Fibroblast of the aortic adventitia (primary cell): Measurements from ENCODE around the gene CGB2. TPM values are rescaled to one million over a fixed set of nuclear protein-coding genes. Genes with fewer than 3 reads are reported as not detected.
"Not testable (repeated sequence)": the region's sequence is repeated elsewhere in the genome, so short reads cannot be mapped to it uniquely, and the experiment has no call there.

Source experiments
- DNase-seq: peaks from one replicate; pipeline ENCODE4 v3.0.0-alpha.2; 2010; ENCODE audit warnings: low read depth
- H3K4me3 ChIP-seq: 2 replicates; pipeline ENCODE4 v1.5.1; 2011; ENCODE audit warnings: low read depth, mild to moderate bottlenecking, control low read depth, low read length, moderate library complexity
- CTCF ChIP-seq: IDR thresholded peaks from 2 replicates; pipeline ENCODE4 v1.5.1; 2011; ENCODE audit warnings: mild to moderate bottlenecking, low read length, control low read depth, inconsistent platforms; ENCODE audit not compliant: insufficient read depth
- total RNA-seq: library from RNA; depleted of rRNA; stranded (reverse); fragments of >200 nt; gene quantifications from 2 replicates; pipeline ENCODE4 v1.2.3, GENCODE V29; 2012; ENCODE audit warnings: low replicate concordance

CGB2 gene
- total RNA-seq, 1 donor = not detected

- H3K4me3 ChIP-seq = peak overlapping the region; percentile 46
- peak; percentile 30 for DNase-seq
- peak; percentile 67 for TF ChIP-seq CTCF
Measured at GRCh38 chr19:49017666-49018351, 13.9 kb upstream of the CGB2 start.

- DNase-seq = not testable (repeated sequence)
- peak overlapping the region; percentile 46 for H3K4me3 ChIP-seq
Measured at GRCh38 chr19:49018388-49019241, 13.1 kb upstream of the CGB2 start.

GRCh38 chr19:49019242-49019932 lies 12.3 kb upstream of the CGB2 start:
- peak overlapping the region; percentile 9 for H3K4me3 ChIP-seq
- TF ChIP-seq CTCF = peak; percentile 7
- no peak for DNase-seq

- no peak for TF ChIP-seq CTCF
- H3K4me3 ChIP-seq = no peak overlapping the region
- DNase-seq = no peak
Measured at GRCh38 chr19:49020342-49020741, 11.3 kb upstream of the CGB2 start.

GRCh38 chr19:49020931-49021895 lies 10.5 kb upstream of the CGB2 start:
- DNase-seq = no peak

GRCh38 chr19:49022116-49022515 lies 9.6 kb upstream of the CGB2 start:
- no peak overlapping the region for H3K4me3 ChIP-seq
- TF ChIP-seq CTCF = no peak
- no peak for DNase-seq

More at GRCh38 chr19:49020931-49021895, 10.5 kb upstream of the CGB2 start:
- TF ChIP-seq CTCF = no peak
- no peak overlapping the region for H3K4me3 ChIP-seq

- DNase-seq = not testable (repeated sequence)
Measured at GRCh38 chr19:49024233-49024632, 7.5 kb upstream of the CGB2 start, which contains the start of gene CGB3. TSS of gene CGB3 (minus strand) at chr19:49024333. CDS start at chr19:49023971, 362 bp downstream.

GRCh38 chr19:49025088-49025487 lies 6.6 kb upstream of the CGB2 start:
- not testable (repeated sequence) for DNase-seq, H3K4me3 ChIP-seq

More at GRCh38 chr19:49024233-49024632, 7.5 kb upstream of the CGB2 start, which contains the start of gene CGB3:
- H3K4me3 ChIP-seq = not testable (repeated sequence)

- not testable (repeated sequence) for DNase-seq, H3K4me3 ChIP-seq
Measured at GRCh38 chr19:49025599-49025998, 6.1 kb upstream of the CGB2 start.

- H3K4me3 ChIP-seq, DNase-seq: not testable (repeated sequence)
Measured at GRCh38 chr19:49028686-49029085, 3.0 kb upstream of the CGB2 start.
